ENCODE results near the gene NOS1AP. TPM values are rescaled to one million over a fixed set of nuclear protein-coding genes. Genes with fewer than 3 reads are reported as not detected.
"Not testable (repeated sequence)": the region's sequence is repeated elsewhere in the genome, so short reads cannot be mapped to it uniquely, and the experiment has no call there.

NOS1AP gene
- total RNA-seq, 2 donors from 2014 or later: 0.13 TPM; not detected in 1

DNA sequence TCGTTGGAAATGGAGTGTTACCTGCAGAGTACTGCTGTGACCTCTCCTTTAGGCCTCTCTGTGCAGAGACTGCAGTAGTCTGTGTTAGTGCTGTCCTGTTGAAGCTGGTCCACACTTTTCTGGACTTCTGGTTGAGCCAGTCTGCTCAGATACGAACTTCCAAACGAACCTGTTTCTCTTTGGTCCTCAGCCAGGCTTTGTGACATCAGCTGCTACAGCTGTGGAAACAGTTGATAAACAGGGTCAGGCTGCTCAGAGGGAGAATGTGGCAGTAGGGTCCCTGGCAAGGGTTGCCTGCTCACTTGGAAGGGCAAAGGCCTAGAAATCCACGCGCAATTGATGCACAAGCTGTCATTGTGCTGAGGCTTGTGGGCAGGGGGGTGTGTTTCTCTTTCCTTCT is 98.8 kb downstream of the NOS1AP start:
- no peaks in the 10 kb centered on the region for H3K9me3 Mint-ChIP-seq
- no peak overlapping the region for H3K27ac Mint-ChIP-seq
- H3K36me3 Mint-ChIP-seq (ENCODE audit: low read depth): no peaks in the 10 kb centered on the region
- H3K4me3 Mint-ChIP-seq: no peak overlapping the region
- ATAC-seq (replicated peaks): no peak
- peaks cover 30% of the 10 kb centered on the region for H3K27me3 Mint-ChIP-seq
- H3K4me1 Mint-ChIP-seq: no peaks in the 10 kb centered on the region

DNA sequence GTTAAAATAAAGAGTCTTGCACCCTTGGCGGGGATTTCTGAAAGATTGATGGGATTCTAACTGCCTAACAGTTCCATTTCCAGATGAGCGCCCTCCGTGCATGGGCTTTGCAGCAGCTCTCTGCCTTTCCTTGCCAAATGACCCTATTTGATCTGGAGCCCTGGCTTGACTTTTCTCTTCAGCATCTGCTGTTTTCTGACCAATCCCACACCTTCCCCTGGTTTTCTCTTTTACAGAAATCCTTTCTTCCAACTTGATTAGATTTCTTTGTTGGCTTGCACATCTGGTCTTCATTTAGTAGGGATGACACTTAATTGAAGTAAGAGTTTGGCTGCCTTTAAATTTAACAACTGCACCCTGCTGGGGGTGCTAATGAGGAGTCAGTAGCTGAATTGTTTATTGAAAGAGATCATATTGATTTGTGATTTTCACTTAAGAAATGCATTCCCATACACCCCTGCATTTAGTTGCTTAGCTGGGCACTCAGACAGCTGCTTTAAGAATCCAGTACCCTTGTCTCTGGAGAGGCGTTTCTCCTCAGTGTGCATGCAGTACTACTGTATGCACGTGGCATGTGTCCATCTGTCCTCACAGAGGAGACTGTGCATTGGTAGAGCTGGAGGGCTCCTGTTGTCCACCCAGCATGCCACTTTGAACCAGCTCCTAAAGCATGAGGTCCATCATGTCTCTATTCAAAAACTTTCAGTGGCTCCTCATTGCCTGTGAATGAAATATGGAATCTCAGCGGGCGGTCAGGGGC is 99.7 kb downstream of the NOS1AP start:
- Mint-ChIP-seq H3K27ac (no peak overlapping the region), H3K27me3 (peaks cover 25% of the 10 kb centered on the region), H3K4me1 (no peaks in the 10 kb centered on the region), H3K9me3 (no peaks in the 10 kb centered on the region), H3K4me3 (no peak overlapping the region), H3K36me3 (ENCODE audit: low read depth) (no peaks in the 10 kb centered on the region)
- no peak for ATAC-seq (replicated peaks)

GRCh38 chr1:162171111-162171510 is 101.6 kb downstream of the NOS1AP start:
- H3K9me3 Mint-ChIP-seq: no peaks in the 10 kb centered on the region

DNA sequence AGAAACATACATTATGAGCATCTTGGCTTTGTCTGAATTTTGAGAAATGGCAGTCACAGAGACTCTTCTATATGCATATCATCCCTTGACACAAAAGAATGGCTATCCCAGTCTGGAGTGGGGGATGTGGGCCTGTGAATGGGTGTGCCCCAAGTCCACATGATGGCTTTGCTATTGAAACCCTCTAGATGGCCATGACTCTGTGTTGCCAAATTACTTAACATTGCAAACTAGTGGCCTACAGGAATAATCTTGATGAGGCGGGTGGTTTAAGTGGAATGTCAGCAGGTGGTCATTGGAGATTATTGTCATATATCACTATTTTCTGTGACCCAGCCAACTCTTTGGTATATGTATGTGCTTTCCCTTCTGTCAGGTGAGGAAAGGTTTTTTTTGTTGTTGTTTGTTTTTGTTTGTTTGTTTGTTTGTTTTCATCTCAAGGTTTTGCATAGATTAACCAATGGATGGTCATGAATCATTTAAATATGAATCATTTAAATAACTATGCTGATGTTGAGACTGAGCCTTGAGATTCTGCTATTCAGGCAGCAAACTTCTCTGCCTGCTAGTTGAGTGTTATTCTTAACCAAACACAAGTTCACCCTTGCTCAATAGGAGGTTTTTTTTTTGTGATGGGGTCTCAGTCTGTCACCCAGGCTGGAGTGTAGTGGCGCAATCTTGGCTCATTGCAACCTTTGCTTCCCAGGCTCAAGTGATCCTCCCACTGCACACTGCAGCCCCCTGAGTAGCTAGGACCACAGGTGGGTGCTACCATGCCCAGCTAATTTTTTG is 103.0 kb downstream of the NOS1AP start:
- Mint-ChIP-seq H3K27ac (no peak overlapping the region), H3K4me3 (no peak overlapping the region), H3K27me3 (peaks cover 8% of the 10 kb centered on the region), H3K9me3 (no peaks in the 10 kb centered on the region), H3K4me1 (no peaks in the 10 kb centered on the region), H3K36me3 (ENCODE audit: low read depth) (no peaks in the 10 kb centered on the region)
- ATAC-seq (replicated peaks): no peak

More at GRCh38 chr1:162171111-162171510, 101.6 kb downstream of the NOS1AP start:
- Mint-ChIP-seq H3K36me3 (ENCODE audit: low read depth) (no peaks in the 10 kb centered on the region), H3K4me3 (no peak overlapping the region), H3K4me1 (no peaks in the 10 kb centered on the region), H3K27me3 (peaks cover 21% of the 10 kb centered on the region), H3K27ac (no peak overlapping the region)
- ATAC-seq (replicated peaks): no peak

DNA sequence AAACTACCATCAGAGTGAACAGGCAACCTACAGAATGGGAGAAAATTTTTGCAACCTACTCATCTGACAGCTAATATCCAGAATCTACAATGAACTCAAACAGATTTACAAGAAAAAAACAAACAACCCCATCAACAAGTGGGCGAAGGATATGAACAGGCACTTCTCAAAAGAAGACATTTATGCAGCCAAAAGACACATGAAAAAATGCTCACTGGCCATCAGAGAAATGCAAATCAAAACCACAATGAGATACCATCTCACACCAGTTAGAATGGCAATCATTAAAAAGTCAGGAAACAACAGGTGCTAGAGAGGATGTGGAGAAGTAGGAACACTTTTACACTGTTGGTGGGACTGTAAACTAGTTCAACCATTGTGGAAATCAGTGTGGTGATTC is 104.1 kb downstream of the NOS1AP start:
- H3K36me3 Mint-ChIP-seq (ENCODE audit: low read depth); H3K4me1 Mint-ChIP-seq; H3K27ac Mint-ChIP-seq; H3K9me3 Mint-ChIP-seq; H3K4me3 Mint-ChIP-seq; H3K27me3 Mint-ChIP-seq; ATAC-seq (replicated peaks): not testable (repeated sequence)

- not testable (repeated sequence) for ATAC-seq (replicated peaks); H3K4me3 Mint-ChIP-seq; H3K36me3 Mint-ChIP-seq (ENCODE audit: low read depth); H3K9me3 Mint-ChIP-seq; H3K27ac Mint-ChIP-seq; H3K27me3 Mint-ChIP-seq; H3K4me1 Mint-ChIP-seq
These were observed 104.5 kb downstream of the NOS1AP start for GRCh38 chr1:162174027-162174426.

GRCh38 chr1:162175379-162176081 is 106.0 kb downstream of the NOS1AP start:
- Mint-ChIP-seq H3K27me3 (peaks cover 11% of the 10 kb centered on the region), H3K9me3 (no peaks in the 10 kb centered on the region), H3K36me3 (ENCODE audit: low read depth) (no peaks in the 10 kb centered on the region), H3K4me1 (no peaks in the 10 kb centered on the region), H3K27ac (no peak overlapping the region), H3K4me3 (no peak overlapping the region)
- no peak for ATAC-seq (replicated peaks)

- Mint-ChIP-seq H3K4me3 (no peak overlapping the region), H3K27ac (no peak overlapping the region), H3K36me3 (ENCODE audit: low read depth) (no peaks in the 10 kb centered on the region), H3K27me3 (peaks cover 7% of the 10 kb centered on the region), H3K9me3 (no peaks in the 10 kb centered on the region), H3K4me1 (no peaks in the 10 kb centered on the region)
- ATAC-seq (replicated peaks): no peak
These were observed 107.6 kb downstream of the NOS1AP start for GRCh38 chr1:162177126-162177525.

GRCh38 chr1:162178432-162178831 is 108.9 kb downstream of the NOS1AP start:
- no peak overlapping the region for H3K4me3 Mint-ChIP-seq
- H3K4me1 Mint-ChIP-seq: no peaks in the 10 kb centered on the region
- H3K27ac Mint-ChIP-seq: no peak overlapping the region
- no peak for ATAC-seq (replicated peaks)
- peaks cover 7% of the 10 kb centered on the region for H3K27me3 Mint-ChIP-seq
- no peaks in the 10 kb centered on the region for H3K9me3 Mint-ChIP-seq
- no peaks in the 10 kb centered on the region for H3K36me3 Mint-ChIP-seq (ENCODE audit: low read depth)

DNA sequence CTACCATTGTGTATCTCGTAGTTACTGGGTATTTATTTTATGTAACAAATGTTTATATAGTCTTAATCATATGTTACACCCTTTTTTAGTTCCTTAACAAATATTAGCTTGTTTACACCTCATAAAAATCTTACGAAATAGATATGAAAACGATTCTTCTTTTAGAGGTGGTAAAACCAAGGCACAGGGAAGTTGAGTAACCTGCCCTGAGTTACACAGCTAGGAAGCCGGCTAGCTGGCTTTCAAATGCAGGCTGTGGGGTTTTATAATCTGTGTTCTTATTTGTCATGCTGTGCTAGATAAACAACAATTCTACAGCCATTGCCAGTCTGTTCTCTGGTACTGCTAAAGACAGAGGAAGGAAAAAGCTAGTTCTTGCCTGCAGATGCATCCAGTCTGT is 109.6 kb downstream of the NOS1AP start:
- H3K9me3 Mint-ChIP-seq: no peaks in the 10 kb centered on the region
- no peaks in the 10 kb centered on the region for H3K36me3 Mint-ChIP-seq (ENCODE audit: low read depth)
- no peaks in the 10 kb centered on the region for H3K4me1 Mint-ChIP-seq
- H3K4me3 Mint-ChIP-seq: no peak overlapping the region
- H3K27me3 Mint-ChIP-seq: peaks cover 7% of the 10 kb centered on the region
- H3K27ac Mint-ChIP-seq: no peak overlapping the region
- ATAC-seq (replicated peaks): no peak

- H3K27ac Mint-ChIP-seq: no peak overlapping the region
- H3K36me3 Mint-ChIP-seq (ENCODE audit: low read depth): no peaks in the 10 kb centered on the region
- no peak for ATAC-seq (replicated peaks)
- no peaks in the 10 kb centered on the region for H3K4me1 Mint-ChIP-seq
- peaks cover 7% of the 10 kb centered on the region for H3K27me3 Mint-ChIP-seq
- no peak overlapping the region for H3K4me3 Mint-ChIP-seq
- H3K9me3 Mint-ChIP-seq: no peaks in the 10 kb centered on the region
These were observed 111.3 kb downstream of the NOS1AP start for GRCh38 chr1:162180813-162181212.

DNA sequence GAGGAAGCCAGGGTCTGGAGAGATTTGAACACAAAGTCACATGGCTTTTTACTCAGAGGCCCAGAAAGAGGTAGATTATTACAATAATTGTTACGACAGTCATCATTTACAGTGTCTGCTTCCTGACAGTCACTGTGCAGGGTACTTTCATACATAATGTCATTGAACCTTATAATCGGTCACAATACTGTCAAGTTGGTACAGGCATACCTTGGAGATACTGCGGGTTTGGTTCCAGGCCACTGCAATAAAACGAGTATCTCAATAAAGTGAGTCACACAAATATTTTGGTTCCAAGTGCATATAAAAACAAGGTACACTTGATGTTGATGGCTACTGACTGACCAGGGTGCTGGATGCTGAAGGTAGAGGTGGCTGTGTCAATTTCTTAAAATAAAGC is 112.6 kb downstream of the NOS1AP start:
- Mint-ChIP-seq H3K9me3 (no peaks in the 10 kb centered on the region), H3K27ac (no peak overlapping the region), H3K27me3 (peaks cover 10% of the 10 kb centered on the region), H3K4me3 (no peak overlapping the region), H3K36me3 (ENCODE audit: low read depth) (no peaks in the 10 kb centered on the region), H3K4me1 (no peaks in the 10 kb centered on the region)
- no peak for ATAC-seq (replicated peaks)

- no peaks in the 10 kb centered on the region for H3K36me3 Mint-ChIP-seq (ENCODE audit: low read depth)
- no peak overlapping the region for H3K4me3 Mint-ChIP-seq
- H3K4me1 Mint-ChIP-seq: no peaks in the 10 kb centered on the region
- no peak for ATAC-seq (replicated peaks)
- no peak overlapping the region for H3K27ac Mint-ChIP-seq
- peaks cover 3% of the 10 kb centered on the region for H3K27me3 Mint-ChIP-seq
- H3K9me3 Mint-ChIP-seq: no peaks in the 10 kb centered on the region
These were observed 116.0 kb downstream of the NOS1AP start for GRCh38 chr1:162185314-162186025.

DNA sequence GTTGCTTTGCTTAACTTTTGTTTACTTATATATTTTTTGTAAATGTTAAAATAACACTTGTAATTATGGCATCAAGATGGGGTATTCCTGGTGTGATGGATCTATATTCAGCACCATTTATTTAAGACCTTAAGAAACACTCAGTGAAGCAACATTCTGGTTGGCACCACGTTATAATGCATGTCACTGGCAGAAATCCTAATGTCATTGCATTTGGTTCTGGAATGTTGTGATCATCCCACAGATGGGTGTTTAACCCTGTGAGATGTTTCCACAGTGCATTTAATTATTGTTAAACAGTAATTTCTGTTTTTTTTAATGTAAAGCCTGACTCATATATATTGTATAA is 116.5 kb downstream of the NOS1AP start:
- no peaks in the 10 kb centered on the region for H3K9me3 Mint-ChIP-seq
- H3K4me3 Mint-ChIP-seq: no peak overlapping the region
- no peak for ATAC-seq (replicated peaks)
- H3K27me3 Mint-ChIP-seq: peaks cover 4% of the 10 kb centered on the region
- no peak overlapping the region for H3K27ac Mint-ChIP-seq
- H3K4me1 Mint-ChIP-seq: no peaks in the 10 kb centered on the region
- H3K36me3 Mint-ChIP-seq (ENCODE audit: low read depth): no peaks in the 10 kb centered on the region
